HEK293 (cell line): ENCODE data around the gene TNS3.

Experiments
- CTCF ChIP-seq: fragments of 450-650 bp; formaldehyde crosslinking; IDR thresholded peaks from 2 replicates; pipeline ENCODE4 v1.5.1; 2016; ENCODE audit warnings: missing biosample characterization, missing genetic modification characterization
- KLF10 ChIP-seq: fragments of 450-650 bp; IDR thresholded peaks from 2 replicates; pipeline ENCODE4 v1.5.1; 2018; ENCODE audit warnings: missing biosample characterization, mild to moderate bottlenecking, missing genetic modification characterization
- ZBTB1 ChIP-seq: fragments of 450-650 bp; formaldehyde crosslinking; IDR thresholded peaks from 2 replicates; pipeline ENCODE4 v1.5.1; 2016; ENCODE audit warnings: missing biosample characterization, missing genetic modification characterization
- ZNF155 ChIP-seq: fragments of 450-650 bp; formaldehyde crosslinking; IDR thresholded peaks from 2 replicates; pipeline ENCODE4 v1.5.1; 2016; ENCODE audit warnings: missing biosample characterization, missing genetic modification characterization
- ZNF76 ChIP-seq: fragments of 450-650 bp; formaldehyde crosslinking; IDR thresholded peaks from 2 replicates; pipeline ENCODE4; 2016; ENCODE audit warnings: low read depth, missing biosample characterization, missing genetic modification characterization, borderline replicate concordance

- TF ChIP-seq CTCF (tag by site-specific recombination) (no peak), ZBTB1 (tag by site-specific recombination) (no peak), ZNF155 (tag by site-specific recombination) (no peak), ZNF76 (tag by site-specific recombination) (no peak), KLF10 (tag by site-specific recombination) (no peak)
Measured at GRCh38 chr7:47301105-47301477, 280.8 kb downstream of the TNS3 start.
